Muscle layer of duodenum (tissue), 2 donors: Measurements from ENCODE around the gene CSNK2A1.
"Not testable (repeated sequence)": the region's sequence is repeated elsewhere in the genome, so short reads cannot be mapped to it uniquely, and the experiment has no call there.

ENCODE experiments used
- H3K27ac ChIP-seq: one replicate; pipeline ENCODE4 v1.7.0; 2013; ENCODE audit warnings: mild to moderate bottlenecking, low read length
- H3K27me3 ChIP-seq: one replicate; pipeline ENCODE4 v1.7.0; 2013; ENCODE audit warnings: low read depth, mild to moderate bottlenecking, control low read depth, low read length
- H3K36me3 ChIP-seq, 2 donors: one replicate each; pipeline ENCODE4 v1.7.0; 2013; ENCODE audit warnings: low read length in 2 of 2, control low read depth in 1 of 2, mild to moderate bottlenecking in 1 of 2; ENCODE audit not compliant: insufficient read depth in 2 of 2, control insufficient read depth in 1 of 2
- H3K4me1 ChIP-seq, 2 donors: one replicate each; pipeline ENCODE4 v1.7.0; 2013; ENCODE audit warnings: low read length in 2 of 2, mild to moderate bottlenecking in 2 of 2, control low read depth in 1 of 2, moderate library complexity in 1 of 2; ENCODE audit not compliant: insufficient read depth in 2 of 2, control insufficient read depth in 1 of 2
- H3K4me3 ChIP-seq, 2 donors: one replicate each; pipeline ENCODE4 v1.7.0; 2013; ENCODE audit warnings: low read length in 2 of 2, low read depth in 1 of 2, mild to moderate bottlenecking in 1 of 2
- H3K9me3 ChIP-seq, 2 donors: one replicate each; pipeline ENCODE4 v1.7.0; 2013; ENCODE audit warnings: low read length in 2 of 2, control low read depth in 1 of 2, mild to moderate bottlenecking in 1 of 2; ENCODE audit not compliant: control insufficient read depth in 1 of 2
- donor health status: healthy.

The CSNK2A1 gene

GRCh38 chr20:530321-530720 lies 13.3 kb downstream of the CSNK2A1 start:
- peaks cover 5 to 6% of the 10 kb centered on the region in 2 donors for H3K4me1 ChIP-seq
- no peaks in the 10 kb centered on the region for H3K27me3 ChIP-seq
- peaks cover 3 to 8% of the 10 kb centered on the region in 2 donors for H3K9me3 ChIP-seq
- H3K36me3 ChIP-seq: peaks cover 7 to 20% of the 10 kb centered on the region in 2 donors
- H3K4me3 ChIP-seq: no peak overlapping the region
- H3K27ac ChIP-seq: no peak overlapping the region

GRCh38 chr20:528923-529604 lies 14.5 kb downstream of the CSNK2A1 start:
- Histone ChIP-seq H3K27me3 (no peaks in the 10 kb centered on the region), H3K4me1 (peaks cover 2 to 5% of the 10 kb centered on the region in 2 donors), H3K4me3 (no peak overlapping the region), H3K27ac (no peak overlapping the region), H3K36me3 (peaks cover 7 to 20% of the 10 kb centered on the region in 2 donors), H3K9me3 (peaks cover 3 to 8% of the 10 kb centered on the region in 2 donors)

DNA sequence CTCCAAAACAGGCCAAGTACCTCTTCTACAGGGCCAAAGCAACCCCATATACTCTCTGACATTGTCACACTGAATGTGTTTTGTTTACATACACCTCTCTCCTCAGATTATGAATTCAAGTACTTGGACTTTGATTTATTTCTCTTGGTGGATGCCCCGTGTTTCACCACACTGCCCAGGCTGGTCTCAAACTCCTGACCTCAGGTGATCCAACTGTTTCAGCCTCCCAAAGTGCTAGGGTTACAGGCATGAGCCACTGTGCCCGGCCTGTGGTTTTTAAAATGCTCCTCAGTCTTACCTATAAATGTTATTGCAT lies 16.1 kb downstream of the CSNK2A1 start:
- Histone ChIP-seq H3K9me3 (peaks cover 3 to 8% of the 10 kb centered on the region in 2 donors), H3K4me1 (no peaks in the 10 kb centered on the region), H3K27ac (no peak overlapping the region), H3K27me3 (no peaks in the 10 kb centered on the region), H3K36me3 (peaks cover 7 to 20% of the 10 kb centered on the region in 2 donors), H3K4me3 (no peak overlapping the region)

DNA sequence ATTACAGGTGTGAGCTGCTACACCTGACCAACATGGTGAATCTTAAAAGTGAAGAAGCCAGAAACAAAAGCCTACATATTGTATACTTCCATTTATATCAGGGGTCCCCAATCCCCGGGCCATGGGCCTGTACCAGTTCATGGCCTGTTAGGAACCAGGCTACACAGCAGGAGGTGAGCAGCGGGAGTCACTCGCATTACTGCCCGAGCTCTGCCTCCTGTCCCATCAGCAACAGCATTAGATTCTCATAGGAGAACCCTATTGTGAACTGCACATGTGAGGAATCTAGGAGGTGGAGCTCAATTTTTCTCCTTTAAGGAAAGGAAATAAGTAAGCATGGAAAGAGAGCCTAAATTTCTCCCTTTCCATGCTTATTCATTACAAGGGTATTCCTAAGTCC lies 21.7 kb downstream of the CSNK2A1 start:
- no peaks in the 10 kb centered on the region for H3K27me3 ChIP-seq
- no peak overlapping the region for H3K4me3 ChIP-seq
- peaks cover 0 to 3% of the 10 kb centered on the region in 2 donors for H3K4me1 ChIP-seq
- peaks cover 0 to 21% of the 10 kb centered on the region in 2 donors for H3K36me3 ChIP-seq
- peaks cover 0 to 2% of the 10 kb centered on the region in 2 donors for H3K9me3 ChIP-seq
- H3K27ac ChIP-seq: no peak overlapping the region

- Histone ChIP-seq H3K27me3 (no peaks in the 10 kb centered on the region), H3K36me3 (peaks cover 0 to 10% of the 10 kb centered on the region in 2 donors), H3K4me1 (peaks cover 0 to 5% of the 10 kb centered on the region in 2 donors), H3K9me3 (peaks cover 0 to 2% of the 10 kb centered on the region in 2 donors), H3K4me3 (no peak overlapping the region), H3K27ac (no peak overlapping the region)
These were observed 23.6 kb downstream of the CSNK2A1 start for GRCh38 chr20:519999-520398.

GRCh38 chr20:517221-517620 lies 26.4 kb downstream of the CSNK2A1 start:
- H3K4me1 ChIP-seq: peaks cover 0 to 5% of the 10 kb centered on the region in 2 donors

DNA sequence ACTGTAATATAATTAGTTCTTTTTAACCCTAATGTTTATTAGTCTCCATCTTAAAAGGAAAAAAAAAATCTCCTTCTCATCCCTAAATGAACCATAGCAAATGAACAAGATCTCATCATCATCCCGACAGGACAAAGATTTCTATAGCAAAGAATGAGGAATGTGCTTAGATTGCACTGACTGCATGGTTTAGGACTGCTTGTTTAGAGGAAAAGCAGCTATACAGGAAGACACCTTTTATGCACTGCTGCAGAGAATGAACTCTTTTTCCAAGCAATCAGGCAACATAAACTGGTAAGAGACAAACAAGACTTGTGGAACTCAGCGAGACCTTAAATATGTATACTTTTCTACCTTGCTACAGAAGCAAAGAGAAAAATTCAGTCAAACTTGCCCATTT lies 26.8 kb downstream of the CSNK2A1 start:
- peaks cover 0 to 2% of the 10 kb centered on the region in 2 donors for H3K9me3 ChIP-seq
- H3K27me3 ChIP-seq: no peaks in the 10 kb centered on the region
- no peak overlapping the region for H3K4me3 ChIP-seq
- peaks cover 0 to 10% of the 10 kb centered on the region in 2 donors for H3K36me3 ChIP-seq
- no peak overlapping the region for H3K27ac ChIP-seq
- H3K4me1 ChIP-seq: peaks cover 0 to 5% of the 10 kb centered on the region in 2 donors

More at GRCh38 chr20:517221-517620, 26.4 kb downstream of the CSNK2A1 start:
- H3K27ac ChIP-seq: no peak overlapping the region
- peaks cover 0 to 2% of the 10 kb centered on the region in 2 donors for H3K9me3 ChIP-seq
- no peaks in the 10 kb centered on the region for H3K27me3 ChIP-seq
- H3K4me3 ChIP-seq: no peak overlapping the region
- peaks cover 0 to 14% of the 10 kb centered on the region in 2 donors for H3K36me3 ChIP-seq

GRCh38 chr20:515696-516095 lies 27.9 kb downstream of the CSNK2A1 start:
- no peaks in the 10 kb centered on the region for H3K27me3 ChIP-seq
- no peak overlapping the region for H3K4me3 ChIP-seq
- peaks cover 0 to 2% of the 10 kb centered on the region in 2 donors for H3K9me3 ChIP-seq
- peaks cover 0 to 5% of the 10 kb centered on the region in 2 donors for H3K4me1 ChIP-seq
- H3K36me3 ChIP-seq: peaks cover 0 to 4% of the 10 kb centered on the region in 2 donors
- H3K27ac ChIP-seq: no peak overlapping the region

GRCh38 chr20:513429-513828 lies 30.2 kb downstream of the CSNK2A1 start:
- Histone ChIP-seq H3K36me3 (peaks cover 0 to 4% of the 10 kb centered on the region in 2 donors), H3K27ac (no peak overlapping the region), H3K9me3 (no peaks in the 10 kb centered on the region), H3K4me3 (no peak overlapping the region), H3K4me1 (peaks cover 5% of the 10 kb centered on the region in 2 donors), H3K27me3 (no peaks in the 10 kb centered on the region)

DNA sequence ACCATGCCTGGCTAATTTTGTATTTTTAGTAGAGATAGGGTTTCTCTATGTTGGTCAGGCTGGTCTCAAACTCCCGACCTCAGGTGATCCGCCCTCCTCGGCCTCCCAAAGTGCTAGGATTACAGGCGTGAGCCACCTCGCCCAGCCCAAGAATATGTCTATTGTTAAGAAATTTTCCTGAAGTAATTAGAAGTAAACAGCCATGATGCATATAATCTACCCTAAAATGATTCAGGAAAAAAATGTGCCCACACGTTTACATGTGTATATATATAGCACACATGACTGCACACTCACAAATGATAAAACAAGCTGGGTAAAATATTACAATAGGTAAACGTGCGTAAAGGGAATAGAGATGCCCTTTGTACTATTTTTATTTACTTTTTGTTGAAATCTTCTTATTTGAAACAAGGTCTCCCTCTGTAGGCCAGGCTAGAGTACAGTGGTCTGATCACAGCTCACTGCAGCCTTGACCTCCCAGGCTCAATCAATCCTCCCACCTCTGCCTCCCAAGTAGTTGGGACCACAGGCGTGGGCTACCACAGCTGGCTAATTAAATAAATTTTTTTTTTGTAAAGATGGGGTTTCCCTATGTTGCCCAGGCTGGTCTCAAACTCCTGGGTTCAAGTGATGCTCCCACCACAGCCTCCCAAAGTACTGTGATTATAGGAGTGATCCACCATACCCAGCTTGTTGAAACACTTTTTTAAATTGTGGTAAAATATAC lies 33.1 kb downstream of the CSNK2A1 start:
- peaks cover 14 to 22% of the 10 kb centered on the region in 2 donors for H3K36me3 ChIP-seq
- not testable (repeated sequence) for H3K4me3 ChIP-seq, H3K27me3 ChIP-seq, H3K27ac ChIP-seq, H3K9me3 ChIP-seq, H3K4me1 ChIP-seq

DNA sequence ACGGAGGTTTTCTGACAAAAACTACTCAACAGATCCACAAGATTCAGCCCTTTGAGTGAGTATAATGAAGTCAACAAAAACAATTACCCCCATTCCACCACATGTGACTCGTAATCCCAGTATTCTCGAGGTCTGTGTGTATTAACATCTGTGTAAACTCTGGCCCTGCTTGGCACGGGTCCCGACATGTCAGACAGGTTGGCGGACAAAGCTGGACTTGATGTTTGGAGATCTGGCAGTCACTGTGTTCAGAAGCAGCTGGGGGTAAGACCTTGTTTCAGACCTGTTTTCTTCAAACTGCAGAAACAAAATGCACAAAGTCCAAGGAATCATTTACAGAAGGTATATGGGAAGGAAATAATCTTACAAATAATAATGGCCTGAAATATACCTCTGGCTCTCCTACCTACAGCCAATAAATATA lies 35.2 kb downstream of the CSNK2A1 start:
- H3K4me1 ChIP-seq, H3K27ac ChIP-seq: not testable (repeated sequence)

More for the DNA sequence above, 35.2 kb downstream of the CSNK2A1 start:
- H3K9me3 ChIP-seq, H3K27me3 ChIP-seq, H3K4me3 ChIP-seq: not testable (repeated sequence)
- H3K36me3 ChIP-seq: peaks cover 18 to 29% of the 10 kb centered on the region in 2 donors
